NCI-H2196 (cell line): ENCODE measurements around the gene MREG.
"Not testable (repeated sequence)": the region's sequence is repeated elsewhere in the genome, so short reads cannot be mapped to it uniquely, and the experiment has no call there.

ENCODE experiments used
- DNase-seq: peaks from one replicate; lab custom pipeline; 2025; ENCODE audit not compliant: unreplicated experiment; lab: John Stamatoyannopoulos, UW

Gene MREG

GRCh38 chr2:215988556-215989207 is 24.7 kb downstream of the MREG start:
- not testable (repeated sequence) for DNase-seq

GRCh38 chr2:215985257-215985656 is 28.1 kb downstream of the MREG start:
- no peak for DNase-seq

GRCh38 chr2:215984661-215985060 is 28.7 kb downstream of the MREG start:
- no peak for DNase-seq

- DNase-seq, result no peak
Observed at GRCh38 chr2:215983581-215984351, 29.6 kb downstream of the MREG start.

GRCh38 chr2:215982465-215982875 is 30.9 kb downstream of the MREG start:
- DNase-seq, result peak; percentile 63

GRCh38 chr2:215981115-215981514 is 32.2 kb downstream of the MREG start:
- no peak for DNase-seq

GRCh38 chr2:215979620-215980019 is 33.7 kb downstream of the MREG start:
- DNase-seq, result no peak

GRCh38 chr2:215974700-215975429 is 38.5 kb downstream of the MREG start:
- DNase-seq, result no peak

GRCh38 chr2:215973954-215974699 is 39.2 kb downstream of the MREG start:
- no peak for DNase-seq

- DNase-seq, result no peak
Observed at GRCh38 chr2:215973145-215973792, 40.1 kb downstream of the MREG start.

GRCh38 chr2:215971671-215972070 is 41.7 kb downstream of the MREG start:
- DNase-seq, result no peak

GRCh38 chr2:215970894-215971293 is 42.5 kb downstream of the MREG start:
- DNase-seq, result not testable (repeated sequence)

- no peak for DNase-seq
Observed at GRCh38 chr2:215970425-215970824, 42.9 kb downstream of the MREG start.

GRCh38 chr2:215969131-215969841 is 44.1 kb downstream of the MREG start:
- DNase-seq, result no peak

GRCh38 chr2:215968499-215968898 is 44.9 kb downstream of the MREG start:
- DNase-seq, result no peak

GRCh38 chr2:215967590-215968378 is 45.6 kb downstream of the MREG start:
- no peak for DNase-seq

- DNase-seq, result no peak
Observed at GRCh38 chr2:215966951-215967350, 46.4 kb downstream of the MREG start.

GRCh38 chr2:215966274-215966673 is 47.1 kb downstream of the MREG start:
- no peak for DNase-seq

- no peak for DNase-seq
Observed at GRCh38 chr2:215965532-215966165, 47.7 kb downstream of the MREG start.
